ENCODE measurements around the gene DPH5.

DNA sequence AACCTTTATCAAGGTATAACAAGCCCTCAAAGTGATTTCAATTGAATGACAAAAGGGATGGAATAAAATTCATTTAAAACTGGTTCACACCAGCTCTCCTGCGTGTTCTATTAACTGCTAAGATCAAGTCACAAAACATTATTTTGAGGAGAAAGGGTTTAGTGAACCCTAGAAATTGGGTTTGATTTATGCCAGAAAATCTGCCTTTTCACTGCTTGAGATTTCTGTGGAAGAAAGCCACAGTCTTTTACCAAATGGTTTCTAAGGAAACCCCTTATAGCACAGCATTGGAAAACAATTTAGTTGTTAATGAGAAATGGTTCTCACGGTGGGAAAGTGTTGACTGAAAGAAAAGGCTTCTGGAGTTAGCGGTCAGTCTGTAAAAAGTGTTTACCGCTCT lies 43.6 kb upstream of the DPH5 start:
- no peak for TF ChIP-seq POLR2AphosphoS5 (IDR thresholded peaks at IDR 0.05)
- TF ChIP-seq POLR2A (IDR thresholded peaks at IDR 0.05), result no peak
- TF ChIP-seq, protein P1, sequence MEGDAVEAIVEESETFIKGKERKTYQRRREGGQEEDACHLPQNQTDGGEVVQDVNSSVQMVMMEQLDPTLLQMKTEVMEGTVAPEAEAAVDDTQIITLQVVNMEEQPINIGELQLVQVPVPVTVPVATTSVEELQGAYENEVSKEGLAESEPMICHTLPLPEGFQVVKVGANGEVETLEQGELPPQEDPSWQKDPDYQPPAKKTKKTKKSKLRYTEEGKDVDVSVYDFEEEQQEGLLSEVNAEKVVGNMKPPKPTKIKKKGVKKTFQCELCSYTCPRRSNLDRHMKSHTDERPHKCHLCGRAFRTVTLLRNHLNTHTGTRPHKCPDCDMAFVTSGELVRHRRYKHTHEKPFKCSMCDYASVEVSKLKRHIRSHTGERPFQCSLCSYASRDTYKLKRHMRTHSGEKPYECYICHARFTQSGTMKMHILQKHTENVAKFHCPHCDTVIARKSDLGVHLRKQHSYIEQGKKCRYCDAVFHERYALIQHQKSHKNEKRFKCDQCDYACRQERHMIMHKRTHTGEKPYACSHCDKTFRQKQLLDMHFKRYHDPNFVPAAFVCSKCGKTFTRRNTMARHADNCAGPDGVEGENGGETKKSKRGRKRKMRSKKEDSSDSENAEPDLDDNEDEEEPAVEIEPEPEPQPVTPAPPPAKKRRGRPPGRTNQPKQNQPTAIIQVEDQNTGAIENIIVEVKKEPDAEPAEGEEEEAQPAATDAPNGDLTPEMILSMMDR (IDR thresholded peaks at IDR 0.05), result no peak
